Measurements from ENCODE around the gene KCTD19.
A peak's percentile ranks its signal among the peaks of the same experiment; 100 is the strongest.

The KCTD19 gene

GRCh38 chr16:67242138-67242730 is 84.3 kb downstream of the KCTD19 start:
- DNase-seq (ENCODE audit: low spot score) = no peak

- DNase-seq (ENCODE audit: low spot score) = peak; percentile 37
These were observed 85.3 kb downstream of the KCTD19 start for GRCh38 chr16:67241008-67241900.

- no peak for DNase-seq (ENCODE audit: low spot score)
These were observed 86.0 kb downstream of the KCTD19 start for GRCh38 chr16:67240506-67240905.
